EL (cell line): ENCODE results near the gene ARFRP1.

Experiments
- DNase-seq: peaks from one replicate; pipeline ENCODE4 v3.0.0-alpha.2; 2016

The ARFRP1 gene

DNA sequence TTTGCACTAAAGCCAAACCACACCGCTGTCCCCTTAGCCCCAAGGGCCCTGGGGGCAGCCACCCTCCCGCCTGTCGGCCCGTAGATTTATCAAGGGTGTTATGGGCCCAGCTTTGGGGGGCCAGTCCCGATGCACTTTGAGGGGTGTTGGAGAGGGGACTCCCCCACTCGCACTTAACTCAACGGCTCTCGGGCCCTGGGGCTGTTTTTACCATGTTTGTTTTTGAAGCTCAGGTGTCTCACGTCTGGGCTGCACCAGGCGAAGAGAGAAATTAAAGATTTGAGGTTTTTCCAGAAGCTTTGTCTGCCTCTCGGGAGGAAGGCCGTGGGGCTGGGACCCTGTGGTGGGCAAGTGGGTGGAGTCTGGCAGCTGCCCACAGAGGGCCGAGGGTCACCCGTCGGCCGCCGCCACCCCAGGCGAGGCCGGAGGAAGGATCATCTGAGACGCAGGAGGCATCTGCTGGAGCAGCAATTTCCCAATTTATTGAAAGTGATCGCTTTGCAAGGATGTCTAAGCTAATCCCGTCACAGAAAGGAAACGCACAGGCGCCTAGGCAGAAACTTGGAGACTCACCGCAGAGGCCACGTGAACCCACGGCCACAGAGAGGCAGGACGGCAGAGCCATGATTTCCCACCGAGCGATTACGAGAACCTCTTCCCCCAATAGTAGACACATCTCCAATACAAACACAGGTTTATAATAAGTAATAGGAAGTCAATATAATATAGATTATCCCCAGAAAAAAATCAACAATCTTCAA, 35.6 kb upstream of the ARFRP1 start:
- DNase-seq: no peak

DNA sequence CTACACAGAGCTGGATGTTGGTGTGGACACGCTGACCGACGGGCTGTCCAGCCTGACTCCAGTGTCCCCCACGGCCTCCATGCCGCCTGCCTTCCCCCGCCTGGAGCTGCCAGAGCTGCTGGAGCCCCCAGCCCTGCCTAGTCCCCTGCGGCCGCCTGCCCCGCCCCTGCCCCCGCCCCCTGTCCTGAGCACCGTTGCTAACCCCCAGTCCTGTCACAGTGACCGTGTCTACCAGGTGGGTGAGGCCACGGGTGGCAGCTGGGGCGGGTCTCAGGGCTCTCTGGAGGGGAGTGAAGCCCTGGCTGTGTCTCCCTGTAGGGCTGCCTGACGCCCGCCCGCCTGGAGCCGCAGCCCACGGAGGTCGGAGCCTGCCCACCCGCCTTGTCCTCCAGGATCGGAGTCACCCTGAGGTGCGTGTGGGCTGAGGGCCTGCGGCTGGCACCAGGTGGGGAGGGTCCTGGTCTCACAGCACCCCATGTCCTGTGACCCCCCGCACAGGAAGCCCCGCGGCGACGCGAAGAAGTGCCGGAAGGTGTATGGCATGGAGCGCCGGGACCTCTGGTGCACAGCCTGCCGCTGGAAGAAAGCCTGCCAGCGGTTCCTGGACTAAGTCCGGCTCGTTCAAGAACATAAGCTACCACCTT, 34.7 kb upstream of the ARFRP1 start:
- DNase-seq: no peak

DNA sequence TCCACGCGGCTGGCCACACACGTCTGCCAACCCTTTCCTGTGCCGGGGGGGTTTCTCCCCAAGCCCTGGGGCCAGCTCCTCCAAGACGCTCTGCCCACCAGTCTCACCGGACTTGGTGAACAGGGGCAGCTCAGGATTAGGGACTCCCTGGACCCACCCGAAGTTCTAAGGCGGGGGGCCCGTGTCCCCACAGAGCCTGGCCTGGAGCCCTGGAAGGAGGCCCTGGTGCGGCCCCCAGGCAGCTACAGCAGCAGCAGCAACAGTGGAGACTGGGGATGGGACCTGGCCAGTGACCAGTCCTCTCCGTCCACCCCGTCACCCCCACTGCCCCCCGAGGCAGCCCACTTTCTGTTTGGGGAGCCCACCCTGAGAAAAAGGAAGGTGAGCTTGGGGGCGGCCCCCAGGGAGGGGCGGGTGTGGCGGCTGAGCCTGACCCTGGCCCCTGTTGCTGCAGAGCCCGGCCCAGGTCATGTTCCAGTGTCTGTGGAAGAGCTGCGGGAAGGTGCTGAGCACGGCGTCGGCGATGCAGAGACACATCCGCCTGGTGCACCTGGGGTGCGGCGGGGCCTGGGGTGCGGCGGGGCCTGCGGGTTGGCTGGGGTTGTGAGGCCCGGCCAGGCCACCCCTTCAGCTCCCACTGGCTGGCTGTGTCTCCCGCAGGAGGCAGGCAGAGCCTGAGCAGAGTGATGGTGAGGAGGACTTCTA, 34.1 kb upstream of the ARFRP1 start:
- no peak for DNase-seq

DNA sequence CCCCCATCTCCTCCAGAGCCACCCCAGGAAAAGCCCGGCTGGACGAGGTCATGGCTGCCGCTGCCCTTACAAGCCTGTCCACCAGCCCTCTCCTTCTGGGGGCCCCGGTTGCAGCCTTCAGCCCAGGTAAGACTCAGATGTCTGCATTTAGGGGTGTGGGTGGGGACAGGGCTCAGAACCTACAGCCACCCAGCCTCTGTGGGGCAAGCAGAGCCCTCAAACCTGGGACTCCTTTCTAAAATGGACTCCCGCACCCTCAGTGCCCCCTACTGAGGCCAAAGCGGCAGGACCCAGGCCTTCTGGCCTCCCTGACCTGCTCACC, 33.5 kb upstream of the ARFRP1 start:
- DNase-seq: no peak

DNA sequence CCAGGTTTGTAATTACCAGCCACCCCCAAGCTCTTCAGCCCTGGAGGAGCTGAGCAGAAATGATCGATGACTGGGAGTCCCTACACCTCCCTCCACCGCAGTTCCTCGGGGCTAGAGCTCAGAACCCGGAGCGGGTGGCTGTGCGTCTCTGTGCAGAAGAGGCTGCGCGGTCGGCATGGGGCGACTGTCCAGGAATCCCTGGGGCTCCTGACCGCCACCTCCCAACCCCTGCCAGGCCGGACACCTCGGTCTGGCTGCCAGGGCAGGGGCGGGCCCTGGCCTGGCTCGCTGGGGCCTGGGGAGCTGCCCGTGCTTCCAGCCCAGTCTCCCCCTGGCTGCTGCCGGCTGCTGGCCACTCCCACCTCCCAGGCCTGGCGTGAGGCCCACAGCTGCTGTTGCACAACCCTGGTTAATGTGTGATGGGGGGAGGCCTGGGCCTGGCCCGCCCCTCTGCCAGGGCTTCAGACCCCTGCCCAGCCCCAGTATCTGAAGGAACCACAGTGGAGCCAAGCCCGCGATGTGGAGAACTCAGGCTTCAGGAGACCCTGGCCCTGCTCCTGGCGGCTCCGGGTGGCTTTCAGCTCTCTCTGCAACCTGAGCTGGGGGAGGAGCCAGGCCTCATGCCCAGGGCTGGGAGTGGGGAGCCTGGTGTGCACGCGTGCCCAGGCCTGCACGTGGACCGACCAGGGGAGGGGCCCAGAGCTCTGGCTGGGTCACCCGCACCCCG, 33.0 kb upstream of the ARFRP1 start:
- DNase-seq: peak; percentile 92

DNA sequence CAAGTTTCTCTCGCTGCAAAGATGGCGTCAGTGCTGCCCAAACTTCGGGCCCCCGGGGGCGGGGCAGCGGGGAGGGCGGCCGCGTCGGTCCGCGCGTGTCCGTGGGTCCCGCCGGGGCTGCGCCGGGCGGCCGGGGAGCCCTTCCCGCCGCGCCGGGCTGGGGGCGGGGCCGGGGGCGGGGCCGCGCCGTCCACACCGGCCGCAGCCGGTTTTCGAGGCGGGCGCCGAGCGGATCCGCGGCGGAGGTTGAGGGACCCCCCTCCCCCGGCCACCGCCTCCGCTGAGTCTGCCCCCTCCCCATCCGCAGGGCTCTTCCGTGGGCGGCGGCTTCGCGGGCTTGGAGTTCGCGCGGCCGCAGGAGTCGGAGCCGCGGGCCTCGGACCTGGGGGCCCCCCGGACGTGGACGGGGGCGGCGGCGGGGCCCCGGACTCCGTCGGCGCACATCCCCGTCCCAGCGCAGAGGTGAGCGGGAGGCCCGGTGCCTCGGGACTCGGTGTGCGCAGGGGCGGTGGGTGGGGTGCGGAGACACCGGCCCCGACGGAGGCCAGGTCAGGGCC, 32.4 kb upstream of the ARFRP1 start:
- peak; percentile 49 for DNase-seq

DNA sequence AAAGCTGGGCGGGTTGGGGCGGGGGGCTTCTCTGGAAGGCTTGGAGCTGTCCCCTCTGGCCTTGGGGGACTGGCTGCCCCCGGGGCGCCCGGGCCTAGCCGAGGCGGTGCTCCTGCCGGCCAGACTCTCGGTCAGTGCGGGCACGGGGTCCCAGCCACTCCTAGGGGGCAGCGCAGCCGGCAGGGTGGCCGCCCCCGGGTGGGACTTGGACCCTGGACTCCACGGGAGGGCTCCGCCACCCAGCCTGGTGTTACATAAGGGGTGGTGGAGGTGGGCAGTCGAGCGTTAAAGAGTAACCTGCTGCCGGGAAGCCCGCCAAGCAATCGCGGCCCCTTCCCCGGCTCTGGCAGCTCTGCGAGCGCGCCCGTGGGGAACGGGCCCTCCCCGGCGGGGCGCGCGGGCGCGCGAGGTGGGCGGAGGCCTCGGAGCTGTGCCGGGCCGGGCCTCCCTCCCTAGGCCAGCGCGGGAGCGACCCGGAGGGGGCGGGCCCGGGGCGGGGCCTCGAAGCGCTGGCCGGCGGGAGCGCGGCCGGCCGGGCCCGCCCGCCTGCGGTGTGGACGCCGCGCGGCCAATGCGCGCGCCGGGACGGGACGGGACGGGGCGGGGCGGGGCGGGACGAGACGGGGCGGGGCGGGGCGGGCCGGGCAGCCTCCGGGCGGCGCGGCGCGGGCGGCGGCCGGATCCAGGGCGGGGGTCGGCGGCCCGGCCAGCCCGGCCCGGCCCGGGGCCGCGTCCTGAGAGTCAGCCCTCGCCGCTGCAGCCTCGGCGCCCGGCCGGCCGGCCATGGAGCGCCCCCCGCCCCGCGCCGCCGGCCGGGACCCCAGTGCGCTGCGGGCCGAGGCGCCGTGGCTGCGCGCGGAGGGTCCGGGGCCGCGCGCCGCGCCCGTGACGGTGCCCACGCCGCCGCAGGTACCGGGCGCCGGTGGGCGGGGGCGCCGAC, 31.6 kb upstream of the ARFRP1 start, which contains the start of gene SLC2A4RG:
Gene SLC2A4RG, plus strand, starts transcription at position 647 of the 940 bp plus-strand sequence. Its CDS starts 137 bp downstream, at position 784.
- peak; percentile 80 for DNase-seq

DNA sequence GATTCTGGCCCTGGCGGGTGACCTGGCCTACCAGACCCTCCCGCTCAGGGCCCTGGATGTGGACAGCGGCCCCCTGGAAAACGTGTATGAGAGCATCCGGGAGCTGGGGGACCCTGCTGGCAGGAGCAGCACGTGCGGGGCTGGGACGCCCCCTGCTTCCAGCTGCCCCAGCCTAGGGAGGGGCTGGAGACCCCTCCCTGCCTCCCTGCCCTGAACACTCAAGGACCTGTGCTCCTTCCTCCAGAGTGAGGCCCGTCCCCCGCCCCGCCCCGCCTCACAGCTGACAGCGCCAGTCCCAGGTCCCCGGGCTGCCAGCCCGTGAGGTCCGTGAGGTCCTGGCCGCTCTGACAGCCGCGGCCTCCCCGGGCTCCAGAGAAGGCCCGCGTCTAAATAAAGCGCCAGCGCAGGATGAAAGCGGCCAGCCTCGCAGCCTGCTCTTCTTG, 30.9 kb upstream of the ARFRP1 start:
- DNase-seq: no peak

DNA sequence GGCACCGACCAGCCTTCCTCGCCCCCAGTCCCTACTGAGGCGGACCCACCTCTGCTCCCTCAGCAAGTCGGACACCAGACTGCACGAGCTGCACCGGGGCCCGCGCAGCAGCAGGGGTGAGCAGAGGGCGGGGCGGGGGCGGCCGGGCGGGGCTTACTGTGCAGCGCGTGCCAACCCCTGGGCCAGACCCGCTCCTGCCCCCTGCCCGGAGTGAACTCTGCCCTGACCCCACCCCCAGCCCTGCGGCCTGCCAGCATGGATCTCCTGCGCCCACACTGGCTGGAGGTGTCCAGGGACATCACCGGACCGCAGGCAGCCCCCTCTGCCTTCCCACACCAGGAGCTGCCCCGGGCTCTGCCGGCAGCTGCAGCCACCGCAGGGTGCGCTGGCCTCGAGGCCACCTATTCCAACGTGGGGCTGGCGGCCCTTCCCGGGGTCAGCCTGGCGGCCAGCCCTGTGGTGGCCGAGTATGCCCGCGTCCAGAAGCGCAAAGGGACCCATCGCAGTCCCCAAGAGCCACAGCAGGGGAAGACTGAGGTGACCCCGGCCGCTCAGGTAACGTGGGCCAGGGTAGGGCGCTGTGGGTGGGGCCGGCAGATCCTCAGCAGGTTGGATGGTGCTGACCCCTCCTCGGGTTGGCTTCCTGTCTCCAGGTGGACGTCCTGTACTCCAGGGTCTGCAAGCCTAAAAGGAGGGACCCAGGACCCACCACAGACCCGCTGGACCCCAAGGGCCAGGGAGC, 30.3 kb upstream of the ARFRP1 start:
- DNase-seq: no peak

DNA sequence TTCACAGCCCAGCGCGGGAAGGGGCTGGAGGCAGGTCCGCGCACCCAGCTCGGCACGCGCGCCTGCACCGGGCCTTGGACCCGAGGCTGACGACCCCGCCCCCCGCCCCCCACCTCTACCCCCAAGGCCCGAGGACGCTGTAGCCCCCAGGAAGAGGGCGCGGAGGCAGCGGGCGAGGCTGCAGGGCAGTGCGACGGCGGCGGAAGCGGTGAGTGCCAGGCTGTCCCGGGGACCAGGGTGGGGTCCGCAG, 29.8 kb upstream of the ARFRP1 start:
- DNase-seq: no peak

DNA sequence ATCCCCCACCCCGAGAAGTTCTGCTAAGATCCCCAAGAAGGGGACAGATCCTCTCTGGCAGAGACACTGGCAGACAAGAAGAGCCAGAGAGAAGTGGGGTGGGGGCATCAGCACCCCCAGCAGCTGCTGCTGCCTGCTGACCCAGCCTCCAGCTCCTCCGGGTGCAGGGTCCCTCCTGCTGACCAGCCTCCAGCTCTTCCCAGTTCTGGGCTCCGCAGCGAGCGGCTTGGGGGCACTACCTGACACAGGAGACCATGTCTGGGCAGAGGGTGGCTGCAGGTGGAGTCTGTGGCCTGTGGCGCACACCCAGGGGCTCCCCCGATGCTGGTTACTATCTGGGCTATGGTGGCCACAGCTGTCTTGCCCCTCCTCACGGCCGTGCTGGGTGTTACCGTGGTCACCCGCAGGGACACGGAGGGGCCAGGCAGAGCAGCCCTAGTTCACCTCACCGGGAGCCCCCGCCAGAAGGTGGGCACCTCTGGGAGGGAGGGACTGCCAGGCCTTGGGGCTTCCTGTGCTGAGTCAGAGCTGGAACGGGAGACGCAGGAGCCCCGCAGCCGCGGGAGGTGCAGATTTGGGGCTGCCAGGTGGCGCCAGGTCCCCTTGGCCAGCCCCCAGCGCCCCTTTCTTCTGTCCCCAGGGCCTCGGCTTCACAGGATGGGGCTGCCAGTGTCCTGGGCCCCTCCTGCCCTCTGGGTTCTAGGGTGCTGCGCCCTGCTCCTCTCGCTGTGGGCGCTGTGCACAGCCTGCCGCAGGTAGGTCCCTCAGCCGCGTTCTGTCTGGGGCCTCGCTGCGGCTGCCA, 29.3 kb upstream of the ARFRP1 start:
- DNase-seq: no peak

DNA sequence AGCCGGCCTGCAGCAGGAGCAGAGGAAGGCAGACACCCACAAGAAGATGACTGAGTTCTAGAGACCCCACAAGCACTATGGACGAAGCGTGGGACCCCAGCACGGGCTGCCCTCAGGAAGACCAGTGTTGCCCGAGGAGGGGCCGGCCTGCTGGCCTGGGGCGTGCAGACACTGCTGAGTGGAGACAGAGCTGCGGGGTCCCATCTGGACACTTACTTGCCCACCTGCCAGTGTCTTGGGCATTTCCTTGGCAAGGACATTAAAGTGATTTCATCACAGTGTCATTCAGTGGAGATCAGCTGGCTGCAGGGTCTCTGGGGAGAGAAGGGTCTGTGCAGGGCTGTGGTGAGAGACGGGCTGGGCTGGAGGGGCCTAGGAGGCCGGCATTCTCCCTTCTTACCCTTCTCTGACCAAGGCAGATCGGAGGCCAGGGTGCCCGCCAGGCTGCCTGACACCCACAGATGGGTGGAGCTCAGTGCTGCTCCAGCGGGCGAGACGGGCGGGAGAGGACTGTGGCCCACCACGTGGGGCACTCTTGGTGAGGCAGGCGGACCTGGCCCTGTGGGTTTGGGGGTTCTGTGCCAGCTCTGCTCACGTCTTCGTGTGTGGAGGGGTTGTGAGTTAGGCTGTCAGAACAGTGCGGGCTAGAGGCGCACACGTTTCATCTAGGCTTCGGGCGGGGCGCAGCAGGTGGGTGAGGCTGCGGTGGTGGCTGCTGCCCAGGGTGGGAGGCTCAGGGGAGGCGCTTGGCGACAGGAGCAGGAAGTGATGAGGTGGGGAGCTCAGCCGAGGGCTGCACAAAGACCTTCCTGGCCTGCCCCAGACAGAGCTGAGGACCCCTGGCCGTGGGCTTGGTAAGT, 28.3 kb upstream of the ARFRP1 start, which contains the start of gene LIME1:
Gene LIME1, plus strand, starts transcription at position 806 of the 860 bp plus-strand sequence. CDS start 886 bp downstream, outside the sequence.
- no peak for DNase-seq

DNA sequence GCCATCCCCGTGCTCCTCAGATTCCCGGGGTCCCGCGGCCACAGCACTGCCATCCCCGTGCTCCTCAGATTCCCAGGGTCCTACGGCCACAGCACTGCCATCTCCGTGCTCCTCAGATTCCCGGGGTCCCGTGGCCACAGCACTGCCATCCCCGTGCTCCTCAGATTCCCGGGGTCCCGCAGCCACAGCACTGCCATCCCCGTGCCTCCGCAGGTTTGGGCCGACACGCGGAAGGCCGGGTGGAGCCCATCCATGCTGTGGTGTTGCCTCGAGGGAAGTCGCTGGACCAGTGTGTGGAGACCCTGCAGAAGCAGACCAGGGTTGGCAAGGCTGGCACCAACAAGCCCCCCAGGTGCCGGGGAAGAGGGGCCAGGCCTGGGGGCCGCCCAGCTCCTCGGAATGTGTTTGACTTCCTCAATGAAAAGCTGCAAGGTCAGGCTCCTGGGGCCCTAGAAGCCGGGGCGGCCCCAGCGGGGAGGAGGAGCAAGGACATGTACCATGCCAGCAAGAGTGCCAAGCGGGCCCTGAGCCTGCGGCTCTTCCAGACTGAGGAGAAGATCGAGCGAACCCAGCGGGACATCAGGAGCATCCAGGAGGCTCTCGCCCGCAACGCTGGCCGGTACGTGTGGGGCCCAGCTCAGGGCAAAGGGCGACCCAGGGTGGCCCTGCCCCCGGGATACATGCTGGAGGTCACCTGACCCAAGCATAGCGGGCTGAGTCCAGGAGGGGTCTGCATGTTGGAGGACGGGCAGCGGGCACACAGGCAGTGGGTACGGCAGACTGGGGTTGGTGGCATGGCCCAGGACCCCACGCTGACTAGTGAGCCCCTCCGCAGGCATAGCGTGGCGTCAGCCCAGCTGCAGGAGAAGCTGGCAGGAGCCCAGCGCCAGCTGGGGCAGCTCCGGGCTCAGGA, 27.4 kb upstream of the ARFRP1 start:
- DNase-seq: no peak

DNA sequence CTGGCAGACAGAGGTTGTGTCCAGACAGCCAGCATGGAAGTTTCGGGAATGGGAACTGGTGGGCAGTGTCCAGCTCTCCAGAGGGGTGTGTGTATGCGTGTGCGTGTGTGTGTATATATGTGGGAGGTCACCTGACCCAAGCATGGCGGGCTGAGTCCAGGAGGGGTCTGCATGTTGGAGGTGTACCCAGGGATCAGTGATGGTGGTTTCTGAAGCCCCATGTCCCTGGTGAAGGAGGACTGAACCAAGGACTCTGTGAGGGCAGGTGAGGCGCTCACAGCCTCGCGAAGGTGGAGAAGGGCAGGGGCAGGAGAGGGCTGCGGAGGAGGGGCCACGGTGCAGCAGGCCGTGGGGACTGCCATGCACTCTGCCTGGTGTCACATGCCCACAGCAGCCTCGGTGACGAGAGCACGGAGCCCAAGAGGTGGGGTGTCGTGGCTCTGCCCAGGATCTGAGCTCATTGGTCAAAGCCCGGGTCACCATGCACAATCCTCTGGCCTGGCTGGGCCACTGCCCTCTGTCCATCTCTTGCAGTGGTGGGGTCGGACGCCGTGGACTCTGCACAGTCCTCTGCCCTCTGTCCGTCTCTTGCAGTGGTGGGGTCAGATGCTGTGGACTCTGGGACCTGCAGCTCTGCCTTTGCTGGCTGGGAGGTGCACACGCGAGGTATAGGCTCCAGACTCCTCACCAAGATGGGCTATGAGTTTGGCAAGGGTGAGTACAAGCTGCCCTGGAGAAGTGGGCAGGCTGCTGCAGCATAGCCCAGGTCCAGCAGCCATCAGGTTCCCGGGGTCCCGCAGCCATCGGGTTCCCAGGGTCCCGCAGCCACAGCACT, 26.6 kb upstream of the ARFRP1 start:
- DNase-seq: no peak

DNA sequence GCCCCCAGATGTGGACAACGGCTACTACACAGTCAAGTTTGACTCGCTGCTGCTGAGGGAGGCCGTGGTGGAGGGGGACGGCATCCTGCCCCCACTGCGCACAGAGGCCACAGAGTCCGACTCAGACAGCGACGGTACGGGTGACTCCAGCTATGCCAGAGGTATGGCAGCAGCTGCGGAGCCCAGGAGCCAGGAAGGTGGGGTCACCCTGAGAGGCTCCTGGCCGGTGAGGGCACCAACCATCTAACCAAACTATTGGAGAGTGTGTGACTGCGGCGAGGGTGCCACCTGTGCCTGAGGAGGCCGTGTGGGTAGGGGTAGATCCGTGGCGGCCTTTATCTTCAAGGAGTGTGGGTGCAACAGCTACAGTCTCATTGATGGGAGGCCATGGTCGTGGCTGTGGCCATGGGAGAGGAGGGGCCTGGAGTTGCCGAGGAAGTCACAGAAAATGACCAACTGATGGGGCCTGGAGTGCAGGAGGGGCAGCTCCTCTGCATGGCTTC, 25.9 kb upstream of the ARFRP1 start:
- no peak for DNase-seq

DNA sequence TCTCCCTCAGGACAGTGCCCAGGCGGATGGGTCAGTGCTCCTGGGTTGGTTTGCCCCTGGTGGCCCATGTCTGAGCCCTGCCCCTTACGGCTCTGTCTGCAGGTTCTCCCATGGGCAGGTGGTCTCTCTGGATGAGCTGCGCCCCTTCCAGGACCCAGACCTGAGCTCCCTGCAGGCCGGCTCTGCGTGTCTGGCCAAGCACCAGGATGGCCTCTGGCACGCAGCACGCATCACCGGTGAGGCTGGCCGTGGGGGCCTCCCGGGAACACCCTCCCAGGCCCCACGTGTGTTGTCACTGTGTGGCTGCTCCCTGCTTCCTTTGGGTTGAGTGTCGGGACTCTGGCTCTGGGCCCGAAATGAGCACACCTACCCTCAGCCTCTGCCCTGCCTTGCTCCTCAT, 25.3 kb upstream of the ARFRP1 start:
- DNase-seq: no peak
